HepG2 (cell line): ENCODE results near the gene INO80C. TPM values are rescaled to one million over a fixed set of nuclear protein-coding genes. Genes with fewer than 3 reads are reported as not detected.

ENCODE experiments used
- DNMT1 ChIP-seq: sonication (generic); formaldehyde crosslinking; IDR thresholded peaks from 2 replicates; pipeline ENCODE4 v1.5.1; 2020; ENCODE audit warnings: mild to moderate bottlenecking, missing genetic modification reagents
- E2F2 ChIP-seq: sonication (generic); formaldehyde crosslinking; IDR thresholded peaks from 2 replicates; pipeline ENCODE4 v1.4.0; 2020; ENCODE audit warnings: missing genetic modification reagents, borderline replicate concordance
- GPN1 ChIP-seq: sonication (generic); formaldehyde crosslinking; IDR thresholded peaks from 2 replicates; pipeline ENCODE4 v1.5.1; 2020; ENCODE audit warnings: missing genetic modification reagents, borderline replicate concordance
- HNRNPK ChIP-seq: fragments of 200-400 bp; formaldehyde crosslinking; IDR thresholded peaks from 2 replicates; pipeline ENCODE4 v1.6.1; 2018; ENCODE audit warnings: low read length, low read depth, moderate library complexity, mild to moderate bottlenecking; ENCODE audit not compliant: poor library complexity, severe bottlenecking
- MZF1 ChIP-seq: sonication (generic); formaldehyde crosslinking; IDR thresholded peaks from 2 replicates; pipeline ENCODE4 v1.8.1; 2023; ENCODE audit warnings: mild to moderate bottlenecking, missing genetic modification reagents, borderline replicate concordance
- NR2C2 ChIP-seq: sonication (generic); formaldehyde crosslinking; IDR thresholded peaks from 2 replicates; pipeline ENCODE4 v1.4.0; 2020; ENCODE audit warnings: missing genetic modification reagents, mild to moderate bottlenecking, moderate library complexity, borderline replicate concordance
- PLRG1 ChIP-seq: fragments of 450-650 bp; conservative IDR thresholded peaks from 2 replicates; pipeline ENCODE4 v1.6.1; 2016
- POGK ChIP-seq: sonication (generic); formaldehyde crosslinking; conservative IDR thresholded peaks from 2 replicates; pipeline ENCODE4 v1.8.0; 2022; ENCODE audit warnings: mild to moderate bottlenecking, moderate library complexity, missing genetic modification reagents
- SIX4 ChIP-seq: sonication (generic); formaldehyde crosslinking; IDR thresholded peaks from 2 replicates; pipeline ENCODE4 v1.4.0; 2020; ENCODE audit warnings: missing genetic modification reagents
- SPEN ChIP-seq: sonication (generic); formaldehyde crosslinking; IDR thresholded peaks from 2 replicates; pipeline ENCODE4 v1.5.1; 2020; ENCODE audit warnings: low read depth, mild to moderate bottlenecking, missing genetic modification reagents
- TEF ChIP-seq: sonication (generic); formaldehyde crosslinking; IDR thresholded peaks from 2 replicates; pipeline ENCODE4 v1.5.0; 2020; ENCODE audit warnings: missing genetic modification reagents
- ZBTB43 ChIP-seq: sonication (generic); formaldehyde crosslinking; conservative IDR thresholded peaks from 2 replicates; pipeline ENCODE4 v1.4.0; 2020; ENCODE audit warnings: missing genetic modification reagents
- ZBTB7A ChIP-seq: sonication (generic); formaldehyde crosslinking; IDR thresholded peaks from 2 replicates; pipeline ENCODE4 v1.8.0; 2022; ENCODE audit warnings: mild to moderate bottlenecking, missing genetic modification reagents
- ZNF329 ChIP-seq: sonication (generic); formaldehyde crosslinking; IDR thresholded peaks from 2 replicates; pipeline ENCODE4 v1.9.0; 2021; ENCODE audit warnings: low read depth, mild to moderate bottlenecking, missing genetic modification reagents
- ZNF333 ChIP-seq: sonication (generic); formaldehyde crosslinking; IDR thresholded peaks from 2 replicates; pipeline ENCODE4 v1.4.0; 2020; ENCODE audit warnings: mild to moderate bottlenecking, missing genetic modification reagents, borderline replicate concordance
- ZNF335 ChIP-seq: sonication (generic); formaldehyde crosslinking; IDR thresholded peaks from 2 replicates; pipeline ENCODE4 v1.4.0; 2020; ENCODE audit warnings: missing genetic modification reagents
- ZNF44 ChIP-seq: sonication (generic); formaldehyde crosslinking; IDR thresholded peaks from 2 replicates; pipeline ENCODE4 v1.5.1; 2020; ENCODE audit warnings: mild to moderate bottlenecking, missing genetic modification reagents
- ZNF557 ChIP-seq: sonication (generic); formaldehyde crosslinking; IDR thresholded peaks from 2 replicates; pipeline ENCODE4 v1.4.0; 2020; ENCODE audit warnings: missing genetic modification reagents
- ZNF563 ChIP-seq: sonication (generic); formaldehyde crosslinking; IDR thresholded peaks from 2 replicates; pipeline ENCODE4 v1.8.0; 2022; ENCODE audit warnings: mild to moderate bottlenecking, moderate library complexity, missing genetic modification reagents
- ZNF607 ChIP-seq: sonication (generic); formaldehyde crosslinking; IDR thresholded peaks from 2 replicates; pipeline ENCODE4 v1.5.1; 2020; ENCODE audit warnings: missing genetic modification reagents, mild to moderate bottlenecking, borderline replicate concordance
- ZNF777 ChIP-seq: sonication (generic); formaldehyde crosslinking; IDR thresholded peaks from 2 replicates; pipeline ENCODE4 v1.4.0; 2020; ENCODE audit warnings: missing genetic modification reagents
- polyA plus RNA-seq, 8 experiments: library from polyadenylated mRNA; depleted of rRNA in 3 of 8; stranded (reverse) in 7 of 8; unstranded in 1 of 8; fragments of >200 nt; fragmentation: Illumina TruSeq in 4 of 8; extraction: Trizol in 4 of 8; gene quantifications; 2 replicates each; pipeline versions ENCODE4 v1.2.1 to v1.2.3, GENCODE V29; 2011 to 2016; ENCODE audit warnings: low read depth in 4 of 8, missing spikeins in 1 of 8, mixed read lengths in 1 of 8; ENCODE audit not compliant: insufficient read depth in 1 of 8
- total RNA-seq, 5 experiments: library from RNA; depleted of rRNA; stranded (reverse); fragments of >200 nt; fragmentation: Illumina TruSeq; extraction: Trizol; gene quantifications; 2 replicates each; pipeline ENCODE4 v1.2.3, GENCODE V29; 2016; ENCODE audit warnings: low read depth in 1 of 5
- TF ChIP-seq, protein P1 (sequence below): sonication (generic); formaldehyde crosslinking; IDR thresholded peaks from 2 replicates; pipeline ENCODE4 v1.4.0; 2020; ENCODE audit warnings: missing genetic modification reagents, mild to moderate bottlenecking, borderline replicate concordance

The INO80C gene
- total and polyA plus RNA-seq, 2 of the 13 experiments (the other 11 are each of a cell fraction or from before 2014, with no cell fraction given), result 8.2 to 15.4 TPM

DNA sequence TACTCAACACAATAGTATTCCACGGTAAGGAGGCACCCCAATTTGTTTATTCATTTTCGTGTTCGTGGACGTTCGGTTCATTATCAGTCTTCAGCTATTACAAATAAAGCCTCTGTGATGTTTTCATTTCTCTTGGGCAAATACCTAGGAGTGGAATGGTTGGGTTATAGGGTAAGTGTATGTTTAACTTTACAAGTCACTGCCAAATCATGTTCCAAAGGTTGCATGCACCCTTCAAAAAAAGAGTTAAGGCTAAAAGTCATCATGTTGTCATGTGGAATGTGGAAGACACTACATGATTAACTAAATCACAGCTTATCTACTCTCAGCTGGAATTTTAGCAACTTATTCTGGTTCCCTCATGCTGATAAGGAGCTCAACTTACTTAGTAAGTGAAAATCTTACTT, 15.8 kb downstream of the INO80C start (continued):
- no peak for TF ChIP-seq ZNF607 (CRISPR knock-in tag)
- no peak for TF ChIP-seq DNMT1 (CRISPR knock-in tag)
- no peak for TF ChIP-seq HNRNPK
- TF ChIP-seq ZBTB7A (CRISPR knock-in tag), result no peak
- TF ChIP-seq GPN1 (CRISPR knock-in tag), result no peak
- no peak for TF ChIP-seq ZNF777 (CRISPR knock-in tag)
- no peak for TF ChIP-seq ZNF329
- no peak for TF ChIP-seq MZF1 (CRISPR knock-in tag)
- no peak for TF ChIP-seq ZNF44 (CRISPR knock-in tag)
- TF ChIP-seq, protein P1, sequence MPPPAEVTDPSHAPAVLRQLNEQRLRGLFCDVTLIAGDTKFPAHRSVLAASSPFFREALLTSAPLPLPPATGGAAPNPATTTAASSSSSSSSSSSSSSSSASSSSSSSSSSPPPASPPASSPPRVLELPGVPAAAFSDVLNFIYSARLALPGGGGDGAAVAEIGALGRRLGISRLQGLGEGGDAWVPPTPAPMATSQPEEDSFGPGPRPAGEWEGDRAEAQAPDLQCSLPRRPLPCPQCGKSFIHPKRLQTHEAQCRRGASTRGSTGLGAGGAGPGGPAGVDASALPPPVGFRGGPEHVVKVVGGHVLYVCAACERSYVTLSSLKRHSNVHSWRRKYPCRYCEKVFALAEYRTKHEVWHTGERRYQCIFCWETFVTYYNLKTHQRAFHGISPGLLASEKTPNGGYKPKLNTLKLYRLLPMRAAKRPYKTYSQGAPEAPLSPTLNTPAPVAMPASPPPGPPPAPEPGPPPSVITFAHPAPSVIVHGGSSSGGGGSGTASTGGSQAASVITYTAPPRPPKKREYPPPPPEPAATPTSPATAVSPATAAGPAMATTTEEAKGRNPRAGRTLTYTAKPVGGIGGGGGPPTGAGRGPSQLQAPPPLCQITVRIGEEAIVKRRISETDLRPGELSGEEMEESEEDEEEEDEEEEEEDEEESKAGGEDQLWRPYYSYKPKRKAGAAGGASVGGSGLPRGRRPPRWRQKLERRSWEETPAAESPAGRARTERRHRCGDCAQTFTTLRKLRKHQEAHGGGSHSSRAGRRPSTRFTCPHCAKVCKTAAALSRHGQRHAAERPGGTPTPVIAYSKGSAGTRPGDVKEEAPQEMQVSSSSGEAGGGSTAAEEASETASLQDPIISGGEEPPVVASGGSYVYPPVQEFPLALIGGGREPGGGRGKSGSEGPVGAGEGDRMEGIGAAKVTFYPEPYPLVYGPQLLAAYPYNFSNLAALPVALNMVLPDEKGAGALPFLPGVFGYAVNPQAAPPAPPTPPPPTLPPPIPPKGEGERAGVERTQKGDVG (CRISPR knock-in tag), result no peak
- no peak for TF ChIP-seq E2F2
- no peak for TF ChIP-seq NR2C2
- 0 out of 2 replicates have a peak, but pooled peaks have one; percentile 16 for TF ChIP-seq SIX4 (CRISPR knock-in tag)
- TF ChIP-seq ZNF335 (CRISPR knock-in tag), result no peak
- no peak for TF ChIP-seq ZNF333
- no peak for TF ChIP-seq ZNF563 (CRISPR knock-in tag)
- no peak for TF ChIP-seq POGK (CRISPR knock-in tag)
- TF ChIP-seq ZNF557 (CRISPR knock-in tag), result no peak
- no peak for TF ChIP-seq SPEN (CRISPR knock-in tag)
- no peak for TF ChIP-seq TEF
- no peak for TF ChIP-seq ZBTB43 (CRISPR knock-in tag)
- TF ChIP-seq PLRG1, result no peak
